Endometrium (tissue), 2 donors: Measurements from ENCODE around the gene GGNBP2.
"Not testable (repeated sequence)": the region's sequence is repeated elsewhere in the genome, so short reads cannot be mapped to it uniquely, and the experiment has no call there.

Experiments used
- FAIRE-seq: peaks from 2 replicates; lab custom pipeline; 2012; peaks lifted over from hg19 to GRCh38; lab: Jason Lieb, UNC
- donor health status: control.
- donor health status: control.

Gene GGNBP2

GRCh38 chr17:36544307-36545076 lies at the start of gene GGNBP2:
TSS of gene GGNBP2 (plus strand) at chr17:36544919. CDS start at chr17:36545725, 806 bp downstream.
- no peak for FAIRE-seq

GRCh38 chr17:36495076-36495578 lies 49.6 kb upstream of the GGNBP2 start:
- no peak for FAIRE-seq

GRCh38 chr17:36496018-36496789 lies 48.5 kb upstream of the GGNBP2 start:
- no peak for FAIRE-seq

GRCh38 chr17:36498155-36498554 lies 46.6 kb upstream of the GGNBP2 start:
- FAIRE-seq: no peak

GRCh38 chr17:36498560-36499300 lies 46.0 kb upstream of the GGNBP2 start:
- FAIRE-seq: no peak

GRCh38 chr17:36500745-36501225 lies 43.9 kb upstream of the GGNBP2 start:
- FAIRE-seq: no peak

GRCh38 chr17:36501351-36501750 lies 43.4 kb upstream of the GGNBP2 start:
- no peak for FAIRE-seq

GRCh38 chr17:36501963-36502362 lies 42.8 kb upstream of the GGNBP2 start:
- FAIRE-seq: no peak

GRCh38 chr17:36503456-36504155 lies 41.1 kb upstream of the GGNBP2 start:
- no peak for FAIRE-seq

GRCh38 chr17:36504156-36504545 lies 40.6 kb upstream of the GGNBP2 start:
- no peak for FAIRE-seq

- FAIRE-seq: no peak
These were observed 39.5 kb upstream of the GGNBP2 start for GRCh38 chr17:36505171-36505570.

GRCh38 chr17:36506249-36506826 lies 38.4 kb upstream of the GGNBP2 start:
- FAIRE-seq: no peak

GRCh38 chr17:36506831-36507230 lies 37.9 kb upstream of the GGNBP2 start:
- FAIRE-seq: no peak

- FAIRE-seq: no peak
These were observed 37.5 kb upstream of the GGNBP2 start for GRCh38 chr17:36507266-36507665.

GRCh38 chr17:36508439-36508838 lies 36.3 kb upstream of the GGNBP2 start:
- not testable (repeated sequence) for FAIRE-seq

- FAIRE-seq: no peak
These were observed 35.3 kb upstream of the GGNBP2 start for GRCh38 chr17:36509272-36509985.

- FAIRE-seq: no peak
These were observed 34.1 kb upstream of the GGNBP2 start for GRCh38 chr17:36510636-36511035.

- FAIRE-seq: no peak
These were observed 33.5 kb upstream of the GGNBP2 start for GRCh38 chr17:36511216-36511615.

- FAIRE-seq: no peak
These were observed 32.1 kb upstream of the GGNBP2 start for GRCh38 chr17:36512641-36513040.

- FAIRE-seq: no peak
These were observed 29.9 kb upstream of the GGNBP2 start for GRCh38 chr17:36514856-36515255.

- FAIRE-seq: no peak
These were observed 28.9 kb upstream of the GGNBP2 start for GRCh38 chr17:36515837-36516236.
